Fibroblast of lung (primary cell): ENCODE results near the gene TPM4. TPM values are rescaled to one million over a fixed set of nuclear protein-coding genes. Genes with fewer than 3 reads are reported as not detected.

Experiments
- DNase-seq, 2 donors: peaks; one replicate each; pipeline versions ENCODE4 v3.0.0 to v3.0.0-alpha.2; 2010; ENCODE audit warnings: low read depth in 2 of 2
- H2AFZ ChIP-seq: 2 replicates; pipeline ENCODE4 v1.5.1; 2012; ENCODE audit warnings: low read length, control low read depth, inconsistent platforms
- H3K27ac ChIP-seq: 2 replicates; pipeline ENCODE4 v1.5.1; 2011; ENCODE audit warnings: low read length, control low read depth; ENCODE audit not compliant: insufficient read depth
- H3K27me3 ChIP-seq: 2 replicates; pipeline ENCODE4 v1.5.1; 2011; ENCODE audit warnings: mild to moderate bottlenecking, low read length; ENCODE audit not compliant: control insufficient read depth, insufficient read depth
- H3K36me3 ChIP-seq: 2 replicates; pipeline ENCODE4 v1.5.1; 2011; ENCODE audit warnings: low read length; ENCODE audit not compliant: control insufficient read depth, insufficient read depth
- H3K4me1 ChIP-seq: 2 replicates; pipeline ENCODE4 v1.5.1; 2011; ENCODE audit warnings: low read length; ENCODE audit not compliant: control insufficient read depth, insufficient read depth; ENCODE audit errors: extremely low read depth
- H3K4me2 ChIP-seq: 2 replicates; pipeline ENCODE4 v1.5.1; 2011; ENCODE audit warnings: low read length, control low read depth; ENCODE audit not compliant: insufficient read depth; ENCODE audit errors: extremely low read depth
- H3K4me3 ChIP-seq, 4 experiments: fragments of 200-600 bp in 1 of 4; sonication (generic) in 1 of 4; replicated peaks in 1 of 4; 2 replicates each; pipeline ENCODE4 v1.5.1; 2011 to 2016; ENCODE audit warnings: low read length in 4 of 4, low read depth in 3 of 4, mild to moderate bottlenecking in 3 of 4, control low read depth in 2 of 4, inconsistent platforms in 1 of 4, mixed read lengths in 1 of 4; ENCODE audit not compliant: insufficient read depth in 1 of 4; ENCODE audit errors: control extremely low read depth in 1 of 4
- H3K79me2 ChIP-seq: 2 replicates; pipeline ENCODE4 v1.5.1; 2012; ENCODE audit warnings: mild to moderate bottlenecking, low read length, inconsistent platforms; ENCODE audit not compliant: control insufficient read depth, insufficient read depth
- H3K9ac ChIP-seq: 2 replicates; pipeline ENCODE4 v1.5.1; 2011; ENCODE audit warnings: mild to moderate bottlenecking, low read length, control low read depth; ENCODE audit not compliant: insufficient read depth
- H3K9me3 ChIP-seq: 2 replicates; pipeline ENCODE4 v1.5.1; 2012; ENCODE audit warnings: low read depth, low read length; ENCODE audit not compliant: control insufficient read depth, insufficient read depth
- H4K20me1 ChIP-seq: 2 replicates; pipeline ENCODE4 v1.5.1; 2011; ENCODE audit warnings: low read length; ENCODE audit not compliant: control insufficient read depth, insufficient read depth; ENCODE audit errors: extremely low read depth
- CTCF ChIP-seq, 2 donors: IDR thresholded peaks in 1 of 2; conservative IDR thresholded peaks in 1 of 2; 1 replicate in 1 of 2; 2 replicates in 1 of 2; pipeline ENCODE4 v1.5.1; 2011 to 2012; ENCODE audit warnings: low read length in 2 of 2, control low read depth in 1 of 2, inconsistent platforms in 1 of 2, low read depth in 1 of 2, mild to moderate bottlenecking in 1 of 2
- EZH2 ChIP-seq: IDR thresholded peaks from 2 replicates; pipeline ENCODE4 v1.5.1; 2012; ENCODE audit warnings: low read length, control low read depth, mild to moderate bottlenecking; ENCODE audit errors: missing control alignments
- polyA plus RNA-seq, 2 donors: library from polyadenylated mRNA; depleted of rRNA in 1 of 2; stranded (reverse) in 1 of 2; unstranded in 1 of 2; fragments of >200 nt; gene quantifications; 2 replicates each; pipeline ENCODE4 v1.2.1, GENCODE V29; 2011 to 2012; ENCODE audit warnings: missing spikeins in 1 of 2
- total RNA-seq: library from RNA; depleted of rRNA; stranded (reverse); fragments of >200 nt; gene quantifications from 2 replicates; pipeline ENCODE4 v1.2.1, GENCODE V29; 2014

The TPM4 gene
- total and polyA plus RNA-seq, 2 donors (not counting 1 experiment from before 2014, with no cell fraction given), result 822 to 2,577 TPM

- TF ChIP-seq CTCF (conservative IDR thresholded peaks at IDR 0.05 in 1 of 2, IDR thresholded peaks at IDR 0.05 in 1 of 2; ENCODE audit: low read depth in 1 of 2, low read length in 2 of 2) (no peak), EZH2 (no peak)
- no peak overlapping the region for H3K27ac ChIP-seq
- H3K27me3 ChIP-seq, result no peaks in the 10 kb centered on the region
- peaks cover 48% of the 10 kb centered on the region for H3K79me2 ChIP-seq
- H3K4me3 ChIP-seq, result no peak overlapping the region
- H3K36me3 ChIP-seq, result peaks cover 6% of the 10 kb centered on the region
- H4K20me1 ChIP-seq, result no peaks in the 10 kb centered on the region
- DNase-seq, result no peak
- no peaks in the 10 kb centered on the region for H3K9me3 ChIP-seq
- no peak overlapping the region for H2AFZ ChIP-seq
- no peak overlapping the region for H3K9ac ChIP-seq
- H3K4me2 ChIP-seq, result no peak overlapping the region
- peaks cover 4% of the 10 kb centered on the region for H3K4me1 ChIP-seq
Measured at GRCh38 chr19:16073481-16073880, 2.8 kb upstream of the TPM4 start.

- Histone ChIP-seq H3K27ac (no peak overlapping the region), H3K27me3 (no peaks in the 10 kb centered on the region), H3K4me1 (peaks cover 2% of the 10 kb centered on the region), H3K36me3 (peaks cover 6% of the 10 kb centered on the region), H4K20me1 (no peaks in the 10 kb centered on the region), H3K79me2 (peaks cover 43% of the 10 kb centered on the region), H3K9me3 (no peaks in the 10 kb centered on the region), H3K4me2 (no peak overlapping the region), H2AFZ (no peak overlapping the region), H3K4me3 (no peak overlapping the region), H3K9ac (no peak overlapping the region)
- no peak for TF ChIP-seq EZH2
- TF ChIP-seq CTCF (conservative IDR thresholded peaks at IDR 0.05 in 1 of 2, IDR thresholded peaks at IDR 0.05 in 1 of 2; ENCODE audit: low read depth in 1 of 2, low read length in 2 of 2), result no peak
- DNase-seq, result no peak
Measured at GRCh38 chr19:16073988-16074387, 2.3 kb upstream of the TPM4 start.

GRCh38 chr19:16074488-16075365 is 1.6 kb upstream of the TPM4 start:
- Histone ChIP-seq H3K4me2 (no peak overlapping the region), H3K27ac (no peak overlapping the region), H2AFZ (no peak overlapping the region), H3K36me3 (peaks cover 6% of the 10 kb centered on the region), H3K27me3 (no peaks in the 10 kb centered on the region), H3K9me3 (no peaks in the 10 kb centered on the region), H3K9ac (no peak overlapping the region), H3K79me2 (peaks cover 43% of the 10 kb centered on the region), H4K20me1 (peaks cover 2% of the 10 kb centered on the region), H3K4me1 (no peaks in the 10 kb centered on the region), H3K4me3 (no peak overlapping the region)
- TF ChIP-seq EZH2, result no peak
- TF ChIP-seq CTCF (conservative IDR thresholded peaks at IDR 0.05 in 1 of 2, IDR thresholded peaks at IDR 0.05 in 1 of 2; ENCODE audit: low read depth in 1 of 2, low read length in 2 of 2), result no peak
- no peak for DNase-seq
